Measurements from ENCODE around the gene BTD.
"Not testable (repeated sequence)": the region's sequence is repeated elsewhere in the genome, so short reads cannot be mapped to it uniquely, and the experiment has no call there.

BTD gene

GRCh38 chr3:15591928-15592327, 9.6 kb upstream of the BTD start:
- Histone ChIP-seq H3K36me3 (ENCODE audit: insufficient read depth, low read length) (no peaks in the 10 kb centered on the region), H3K9me3 (ENCODE audit: low read depth, low read length) (no peaks in the 10 kb centered on the region), H3K9ac (ENCODE audit: insufficient read length) (no peak overlapping the region), H3K4me3 (no peak overlapping the region), H3K27ac (no peak overlapping the region)
- TF ChIP-seq FOXP2 (optimal IDR thresholded peaks at IDR 0.05; ENCODE audit: control extremely low read depth, extremely low read length, insufficient read depth) = no peak
- no peak for TF ChIP-seq EZH2 (IDR thresholded peaks at IDR 0.05)
- no peak for TF ChIP-seq POLR2AphosphoS5 (IDR thresholded peaks at IDR 0.05; ENCODE audit: borderline replicate concordance, low read depth, low read length)
- DNase-seq (ENCODE audit: low read depth, low spot score) = no peak

- no peak overlapping the region for H3K4me3 ChIP-seq
- no peak for TF ChIP-seq POLR2AphosphoS5 (IDR thresholded peaks at IDR 0.05; ENCODE audit: borderline replicate concordance, low read depth, low read length)
- TF ChIP-seq EZH2 (IDR thresholded peaks at IDR 0.05) = no peak
- TF ChIP-seq FOXP2 (optimal IDR thresholded peaks at IDR 0.05; ENCODE audit: control extremely low read depth, extremely low read length, insufficient read depth) = no peak
- H3K36me3 ChIP-seq (ENCODE audit: insufficient read depth, low read length) = no peaks in the 10 kb centered on the region
- H3K27ac ChIP-seq = no peak overlapping the region
- H3K9me3 ChIP-seq (ENCODE audit: low read depth, low read length) = no peaks in the 10 kb centered on the region
- DNase-seq (ENCODE audit: low read depth, low spot score) = no peak
- H3K9ac ChIP-seq (ENCODE audit: insufficient read length) = no peak overlapping the region
Measured at GRCh38 chr3:15592968-15593367, 8.6 kb upstream of the BTD start.

GRCh38 chr3:15595955-15596354, 5.6 kb upstream of the BTD start:
- Histone ChIP-seq H3K9me3 (ENCODE audit: low read depth, low read length) (no peaks in the 10 kb centered on the region), H3K4me3 (no peak overlapping the region), H3K36me3 (ENCODE audit: insufficient read depth, low read length) (no peaks in the 10 kb centered on the region), H3K9ac (ENCODE audit: insufficient read length) (no peak overlapping the region), H3K27ac (no peak overlapping the region)
- DNase-seq (ENCODE audit: low read depth, low spot score) = no peak
- TF ChIP-seq FOXP2 (optimal IDR thresholded peaks at IDR 0.05; ENCODE audit: control extremely low read depth, extremely low read length, insufficient read depth) = no peak
- no peak for TF ChIP-seq POLR2AphosphoS5 (IDR thresholded peaks at IDR 0.05; ENCODE audit: borderline replicate concordance, low read depth, low read length)
- TF ChIP-seq EZH2 (IDR thresholded peaks at IDR 0.05) = no peak

GRCh38 chr3:15601046-15601398, 523 bp upstream of the BTD start:
- no peak overlapping the region for H3K27ac ChIP-seq
- no peak for DNase-seq (ENCODE audit: low read depth, low spot score)
- TF ChIP-seq POLR2AphosphoS5 (IDR thresholded peaks at IDR 0.05; ENCODE audit: borderline replicate concordance, low read depth, low read length) = no peak
- no peak for TF ChIP-seq FOXP2 (optimal IDR thresholded peaks at IDR 0.05; ENCODE audit: control extremely low read depth, extremely low read length, insufficient read depth)

GRCh38 chr3:15602146-15602536, 596 bp downstream of the BTD start:
- no peak for DNase-seq (ENCODE audit: low read depth, low spot score)
- TF ChIP-seq EZH2 (IDR thresholded peaks at IDR 0.05) (no peak), FOXP2 (optimal IDR thresholded peaks at IDR 0.05; ENCODE audit: control extremely low read depth, extremely low read length, insufficient read depth) (no peak), POLR2AphosphoS5 (IDR thresholded peaks at IDR 0.05; ENCODE audit: borderline replicate concordance, low read depth, low read length) (no peak)
- Histone ChIP-seq H3K27ac (peak overlapping the region; percentile 78; the same call in 1 of the 2 replicates), H3K9ac (ENCODE audit: insufficient read length) (peak overlapping the region; percentile 85), H3K9me3 (ENCODE audit: low read depth, low read length) (no peaks in the 10 kb centered on the region), H3K36me3 (ENCODE audit: insufficient read depth, low read length) (no peaks in the 10 kb centered on the region), H3K4me3 (peak overlapping the region; percentile 93)

More at GRCh38 chr3:15601046-15601398, 523 bp upstream of the BTD start:
- Histone ChIP-seq H3K9ac (ENCODE audit: insufficient read length) (peak overlapping the region; percentile 85), H3K9me3 (ENCODE audit: low read depth, low read length) (no peaks in the 10 kb centered on the region), H3K36me3 (ENCODE audit: insufficient read depth, low read length) (no peaks in the 10 kb centered on the region), H3K4me3 (peak overlapping the region; percentile 93)

GRCh38 chr3:15602816-15603215, 1.3 kb downstream of the BTD start:
- H3K4me3 ChIP-seq; H3K9me3 ChIP-seq (ENCODE audit: low read depth, low read length); H3K9ac ChIP-seq (ENCODE audit: insufficient read length); H3K36me3 ChIP-seq (ENCODE audit: insufficient read depth, low read length); H3K27ac ChIP-seq; DNase-seq (ENCODE audit: low read depth, low spot score): not testable (repeated sequence)

GRCh38 chr3:15604584-15604983, 3.0 kb downstream of the BTD start:
- H3K36me3 ChIP-seq (ENCODE audit: insufficient read depth, low read length); H3K4me3 ChIP-seq; H3K9me3 ChIP-seq (ENCODE audit: low read depth, low read length); DNase-seq (ENCODE audit: low read depth, low spot score); H3K27ac ChIP-seq; H3K9ac ChIP-seq (ENCODE audit: insufficient read length): not testable (repeated sequence)

GRCh38 chr3:15606434-15606891, 4.9 kb downstream of the BTD start:
- Histone ChIP-seq H3K9ac (ENCODE audit: insufficient read length) (no peak overlapping the region), H3K4me3 (no peak overlapping the region), H3K27ac (no peak overlapping the region), H3K9me3 (ENCODE audit: low read depth, low read length) (no peaks in the 10 kb centered on the region), H3K36me3 (ENCODE audit: insufficient read depth, low read length) (no peaks in the 10 kb centered on the region)
- DNase-seq (ENCODE audit: low read depth, low spot score) = no peak
- TF ChIP-seq EZH2 (IDR thresholded peaks at IDR 0.05) = no peak
- no peak for TF ChIP-seq FOXP2 (optimal IDR thresholded peaks at IDR 0.05; ENCODE audit: control extremely low read depth, extremely low read length, insufficient read depth)
- no peak for TF ChIP-seq POLR2AphosphoS5 (IDR thresholded peaks at IDR 0.05; ENCODE audit: borderline replicate concordance, low read depth, low read length)

- DNase-seq (ENCODE audit: low read depth, low spot score) = no peak
- Histone ChIP-seq H3K9ac (ENCODE audit: insufficient read length) (no peak overlapping the region), H3K27ac (no peak overlapping the region), H3K4me3 (no peak overlapping the region), H3K36me3 (ENCODE audit: insufficient read depth, low read length) (no peaks in the 10 kb centered on the region), H3K9me3 (ENCODE audit: low read depth, low read length) (no peaks in the 10 kb centered on the region)
- TF ChIP-seq FOXP2 (optimal IDR thresholded peaks at IDR 0.05; ENCODE audit: control extremely low read depth, extremely low read length, insufficient read depth) (no peak), EZH2 (IDR thresholded peaks at IDR 0.05) (no peak), POLR2AphosphoS5 (IDR thresholded peaks at IDR 0.05; ENCODE audit: borderline replicate concordance, low read depth, low read length) (no peak)
Measured at GRCh38 chr3:15610082-15610759, 8.7 kb downstream of the BTD start.

Measured in SK-N-MC (cell line).